ENCODE results near the gene ZBTB9.

- TF ChIP-seq, protein P1, sequence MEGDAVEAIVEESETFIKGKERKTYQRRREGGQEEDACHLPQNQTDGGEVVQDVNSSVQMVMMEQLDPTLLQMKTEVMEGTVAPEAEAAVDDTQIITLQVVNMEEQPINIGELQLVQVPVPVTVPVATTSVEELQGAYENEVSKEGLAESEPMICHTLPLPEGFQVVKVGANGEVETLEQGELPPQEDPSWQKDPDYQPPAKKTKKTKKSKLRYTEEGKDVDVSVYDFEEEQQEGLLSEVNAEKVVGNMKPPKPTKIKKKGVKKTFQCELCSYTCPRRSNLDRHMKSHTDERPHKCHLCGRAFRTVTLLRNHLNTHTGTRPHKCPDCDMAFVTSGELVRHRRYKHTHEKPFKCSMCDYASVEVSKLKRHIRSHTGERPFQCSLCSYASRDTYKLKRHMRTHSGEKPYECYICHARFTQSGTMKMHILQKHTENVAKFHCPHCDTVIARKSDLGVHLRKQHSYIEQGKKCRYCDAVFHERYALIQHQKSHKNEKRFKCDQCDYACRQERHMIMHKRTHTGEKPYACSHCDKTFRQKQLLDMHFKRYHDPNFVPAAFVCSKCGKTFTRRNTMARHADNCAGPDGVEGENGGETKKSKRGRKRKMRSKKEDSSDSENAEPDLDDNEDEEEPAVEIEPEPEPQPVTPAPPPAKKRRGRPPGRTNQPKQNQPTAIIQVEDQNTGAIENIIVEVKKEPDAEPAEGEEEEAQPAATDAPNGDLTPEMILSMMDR (IDR thresholded peaks at IDR 0.05), result no peak
- TF ChIP-seq POLR2A (IDR thresholded peaks at IDR 0.05), result no peak
Observed at GRCh38 chr6:33441457-33441856, 12.9 kb upstream of the ZBTB9 start.

All from uterus (tissue), 2 donors.